Glutamatergic neuron (in vitro differentiated cells): ENCODE measurements around the gene THSD7B. TPM values are rescaled to one million over a fixed set of nuclear protein-coding genes. Genes with fewer than 3 reads are reported as not detected.

Experiments used
- DNase-seq: peaks from one replicate; pipeline ENCODE4 v3.0.0; 2022
- H3K27ac Mint-ChIP-seq: one replicate; pipeline ENCODE4 v1.8.0; 2020; ENCODE audit warnings: mild to moderate bottlenecking, mixed read lengths, inconsistent platforms; ENCODE audit not compliant: unreplicated experiment
- H3K27me3 Mint-ChIP-seq: one replicate; pipeline ENCODE4 v1.8.0; 2020; ENCODE audit warnings: mild to moderate bottlenecking, moderate library complexity, mixed read lengths, inconsistent platforms; ENCODE audit not compliant: unreplicated experiment
- H3K36me3 Mint-ChIP-seq: one replicate; pipeline ENCODE4 v1.8.0; 2020; ENCODE audit warnings: mild to moderate bottlenecking, mixed read lengths, inconsistent platforms; ENCODE audit not compliant: unreplicated experiment
- H3K4me1 Mint-ChIP-seq: one replicate; pipeline ENCODE4 v1.8.0; 2020; ENCODE audit warnings: mild to moderate bottlenecking, low read depth, mixed read lengths, inconsistent platforms; ENCODE audit not compliant: unreplicated experiment
- H3K4me3 Mint-ChIP-seq: one replicate; pipeline ENCODE4 v1.8.0; 2020; ENCODE audit warnings: mild to moderate bottlenecking, mixed read lengths, inconsistent platforms; ENCODE audit not compliant: unreplicated experiment
- H3K9me3 Mint-ChIP-seq: one replicate; pipeline ENCODE4 v1.8.0; 2020; ENCODE audit warnings: mild to moderate bottlenecking, moderate library complexity, mixed read lengths, inconsistent platforms; ENCODE audit not compliant: unreplicated experiment
- CTCF ChIP-seq: fragments of 200-600 bp; sonication (generic); IDR thresholded peaks from one replicate; pipeline ENCODE4 v1.5.0; 2021; ENCODE audit not compliant: partially characterized antibody, unreplicated experiment
- total RNA-seq: library from RNA; stranded (reverse); fragmentation: NEBNext Ultra II Directional; extraction: Animal tissue kit (Norgen Biotek cat#: 25700); gene quantifications from one replicate; pipeline ENCODE4 v1.2.1, GENCODE V29; 2021; ENCODE audit not compliant: unreplicated experiment

THSD7B gene
- total RNA-seq, 1 donor from 2014 or later: 182 TPM

GRCh38 chr2:137123226-137123625 lies 357.9 kb downstream of the THSD7B start:
- peaks cover 2% of the 10 kb centered on the region for H3K27me3 Mint-ChIP-seq
- no peak for DNase-seq
- H3K36me3 Mint-ChIP-seq: peaks cover 10% of the 10 kb centered on the region
- no peak for TF ChIP-seq CTCF
- H3K9me3 Mint-ChIP-seq: no peaks in the 10 kb centered on the region
- H3K4me3 Mint-ChIP-seq: no peak overlapping the region
- no peaks in the 10 kb centered on the region for H3K4me1 Mint-ChIP-seq
- H3K27ac Mint-ChIP-seq: no peak overlapping the region

GRCh38 chr2:137133225-137133624 lies 367.9 kb downstream of the THSD7B start:
- Mint-ChIP-seq H3K4me1 (no peaks in the 10 kb centered on the region), H3K27me3 (peaks cover 2% of the 10 kb centered on the region), H3K9me3 (peaks cover 4% of the 10 kb centered on the region), H3K4me3 (no peak overlapping the region), H3K36me3 (peaks cover 11% of the 10 kb centered on the region), H3K27ac (no peak overlapping the region)
- DNase-seq: no peak
- no peak for TF ChIP-seq CTCF

- H3K27ac Mint-ChIP-seq: no peak overlapping the region
- no peaks in the 10 kb centered on the region for H3K27me3 Mint-ChIP-seq
- H3K4me3 Mint-ChIP-seq: no peak overlapping the region
- no peaks in the 10 kb centered on the region for H3K4me1 Mint-ChIP-seq
- TF ChIP-seq CTCF: no peak
- peaks cover 7% of the 10 kb centered on the region for H3K36me3 Mint-ChIP-seq
- peaks cover 4% of the 10 kb centered on the region for H3K9me3 Mint-ChIP-seq
- no peak for DNase-seq
Measured at GRCh38 chr2:137138263-137138662, 372.9 kb downstream of the THSD7B start.

- DNase-seq: no peak
- Mint-ChIP-seq H3K4me1 (peaks cover 21% of the 10 kb centered on the region), H3K36me3 (peaks cover 13% of the 10 kb centered on the region), H3K27ac (no peak overlapping the region), H3K27me3 (no peaks in the 10 kb centered on the region), H3K9me3 (peaks cover 15% of the 10 kb centered on the region), H3K4me3 (no peak overlapping the region)
- no peak for TF ChIP-seq CTCF
Measured at GRCh38 chr2:137151731-137152130, 386.4 kb downstream of the THSD7B start.

- Mint-ChIP-seq H3K27ac (peak overlapping the region; percentile 35), H3K36me3 (no peaks in the 10 kb centered on the region), H3K4me3 (peak overlapping the region; percentile 58), H3K27me3 (peaks cover 2% of the 10 kb centered on the region), H3K9me3 (peaks cover 11% of the 10 kb centered on the region), H3K4me1 (peaks cover 26% of the 10 kb centered on the region)
- TF ChIP-seq CTCF: no peak
- no peak for DNase-seq
Measured at GRCh38 chr2:137154946-137155345, 389.6 kb downstream of the THSD7B start.
